HEK293 (cell line): ENCODE data around the gene ANKFN1.

Experiments
- CTCF ChIA-PET: fragments of 350-600 bp; formaldehyde crosslinking; extraction: SDS; loops from one replicate; lab custom pipeline; 2021; ENCODE audit warnings: antibody characterized with exemption; lab: Yijun Ruan, JAX
- POLR2A ChIA-PET: fragments of 300-600 bp; formaldehyde crosslinking; extraction: SDS; loops from one replicate; lab custom pipeline; 2020; ENCODE audit warnings: antibody characterized with exemption, inconsistent platforms; lab: Yijun Ruan, JAX
- H3K27ac ChIP-seq: fragments of 200-500 bp; sonication (Bioruptor generic); 2 replicates; pipeline ENCODE4 v1.5.1; 2014; ENCODE audit warnings: low read depth, low read length, control low read depth, inconsistent platforms; ENCODE audit errors: extremely low read depth
- H3K36me3 ChIP-seq, 2 experiments: fragments of 200-500 bp in 1 of 2; sonication (Bioruptor generic) in 1 of 2; 1 replicate in 1 of 2; 2 replicates in 1 of 2; pipeline ENCODE4 v1.5.1; 2014 to 2017; ENCODE audit warnings: inconsistent platforms in 2 of 2, low read length in 2 of 2; ENCODE audit not compliant: control insufficient read depth in 2 of 2, insufficient read depth in 1 of 2
- H3K4me1 ChIP-seq: fragments of 200-500 bp; sonication (Bioruptor generic); 2 replicates; pipeline ENCODE4 v1.5.1; 2014; ENCODE audit warnings: mild to moderate bottlenecking, low read length, inconsistent platforms; ENCODE audit not compliant: control insufficient read depth, insufficient read depth
- H3K4me3 ChIP-seq: 2 replicates; pipeline ENCODE4 v1.5.1; 2011; ENCODE audit warnings: low read depth, mild to moderate bottlenecking, control low read depth, low read length, moderate library complexity
- H3K9me3 ChIP-seq: fragments of 200-500 bp; sonication (Bioruptor generic); 2 replicates; pipeline ENCODE4 v1.5.1; 2014; ENCODE audit warnings: low read depth, low read length, inconsistent platforms; ENCODE audit not compliant: control insufficient read depth, insufficient read depth
- GLI2 ChIP-seq: fragments of 450-650 bp; formaldehyde crosslinking; IDR thresholded peaks from 2 replicates; pipeline ENCODE4; 2017; ENCODE audit warnings: missing biosample characterization, missing genetic modification characterization, low read depth, borderline replicate concordance
- HIC1 ChIP-seq: fragments of 450-650 bp; formaldehyde crosslinking; IDR thresholded peaks from 2 replicates; pipeline ENCODE4 v1.5.1; 2016; ENCODE audit warnings: missing biosample characterization, missing genetic modification characterization
- RBAK ChIP-seq: fragments of 450-650 bp; formaldehyde crosslinking; IDR thresholded peaks from 2 replicates; pipeline ENCODE4 v1.5.1; 2016; ENCODE audit warnings: missing biosample characterization, missing genetic modification characterization
- REST ChIP-seq: fragments of 450-650 bp; formaldehyde crosslinking; IDR thresholded peaks from 2 replicates; pipeline ENCODE4 v1.5.1; 2016; ENCODE audit warnings: missing biosample characterization, missing genetic modification characterization
- SCRT2 ChIP-seq: fragments of 450-650 bp; formaldehyde crosslinking; IDR thresholded peaks from 2 replicates; pipeline ENCODE4 v1.5.1; 2016; ENCODE audit warnings: missing biosample characterization, missing genetic modification characterization
- ZBTB49 ChIP-seq: fragments of 450-650 bp; formaldehyde crosslinking; IDR thresholded peaks from 2 replicates; pipeline ENCODE4 v1.5.1; 2016; ENCODE audit warnings: missing biosample characterization, missing genetic modification characterization, low read depth
- ZNF121 ChIP-seq: fragments of 450-650 bp; formaldehyde crosslinking; IDR thresholded peaks from 2 replicates; pipeline ENCODE4 v1.5.1; 2016; ENCODE audit warnings: missing biosample characterization, missing genetic modification characterization
- ZNF211 ChIP-seq: fragments of 450-650 bp; formaldehyde crosslinking; IDR thresholded peaks from 2 replicates; pipeline ENCODE4 v1.5.1; 2016; ENCODE audit warnings: low read depth, missing biosample characterization, missing genetic modification characterization
- ZNF311 ChIP-seq: fragments of 450-650 bp; formaldehyde crosslinking; IDR thresholded peaks from 2 replicates; pipeline ENCODE4 v1.5.1; 2017; ENCODE audit warnings: missing biosample characterization, missing genetic modification characterization, borderline replicate concordance
- ZNF398 ChIP-seq: fragments of 450-650 bp; formaldehyde crosslinking; IDR thresholded peaks from 2 replicates; pipeline ENCODE4 v1.5.1; 2017; ENCODE audit warnings: missing biosample characterization, missing genetic modification characterization
- ZNF626 ChIP-seq: fragments of 450-650 bp; sonication (Bioruptor Pico); formaldehyde crosslinking; IDR thresholded peaks from 2 replicates; pipeline ENCODE4 v1.5.1; 2018; ENCODE audit warnings: missing biosample characterization, missing genetic modification characterization, inconsistent platforms
- ZNF664 ChIP-seq: fragments of 450-650 bp; formaldehyde crosslinking; IDR thresholded peaks from 2 replicates; pipeline ENCODE4 v1.5.1; 2016; ENCODE audit warnings: missing biosample characterization, missing genetic modification characterization
- ZNF792 ChIP-seq: fragments of 450-650 bp; formaldehyde crosslinking; IDR thresholded peaks from 2 replicates; pipeline ENCODE4 v1.5.1; 2016; ENCODE audit warnings: missing biosample characterization, missing genetic modification characterization
- ZSCAN18 ChIP-seq: fragments of 450-650 bp; formaldehyde crosslinking; IDR thresholded peaks from 2 replicates; pipeline ENCODE4 v1.5.1; 2016; ENCODE audit warnings: missing biosample characterization, missing genetic modification characterization
- TF ChIP-seq, protein P1 (sequence below): fragments of 450-650 bp; formaldehyde crosslinking; IDR thresholded peaks from 2 replicates; pipeline ENCODE4 v1.5.1; 2016; ENCODE audit warnings: missing biosample characterization, missing genetic modification characterization

ANKFN1 gene

DNA sequence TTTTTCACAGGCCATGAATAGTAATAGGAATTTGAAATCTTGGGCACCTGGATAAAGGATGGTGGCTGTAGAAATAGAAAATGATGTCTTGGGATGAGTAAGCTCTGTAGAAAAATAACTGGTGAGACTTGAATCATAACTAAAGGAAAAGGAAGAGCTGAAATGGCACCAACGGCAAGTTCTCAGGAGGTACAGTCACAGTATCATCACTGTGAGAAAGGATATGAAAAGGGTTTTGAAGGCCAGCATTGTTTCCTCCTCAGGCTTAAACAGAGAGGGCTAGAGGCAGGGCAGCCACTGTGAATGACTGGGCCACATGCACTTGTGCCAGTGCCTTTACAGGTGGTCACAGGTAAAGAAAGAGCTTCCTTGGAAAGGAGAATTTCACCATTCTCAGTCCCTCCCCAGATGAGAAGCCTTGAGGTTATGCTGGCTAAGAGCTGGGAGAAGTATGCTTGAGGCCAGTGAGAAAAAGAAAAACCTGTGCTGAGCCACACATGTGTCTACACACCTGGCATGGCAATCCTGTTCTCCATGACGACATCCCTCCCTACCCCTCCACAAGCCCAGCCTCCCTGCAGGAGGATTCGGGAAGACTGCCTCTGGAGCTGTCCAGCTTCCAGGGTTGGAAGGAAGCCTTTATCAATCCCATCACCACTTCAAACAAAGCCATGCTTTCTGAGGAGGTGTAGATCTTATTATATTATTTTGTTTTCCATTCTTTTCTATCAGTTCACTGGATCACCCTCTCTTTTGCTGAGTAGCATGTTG lies 3.8 kb upstream of the ANKFN1 start:
- POLR2A ChIA-PET: no interaction called here
- H3K36me3 ChIP-seq: no peaks in the 10 kb centered on the region
- TF ChIP-seq HIC1 (no peak), REST (tag by site-specific recombination) (peak; percentile 51; the same call in 1 of the 2 replicates), ZNF121 (tag by site-specific recombination) (no peak)
- H3K4me3 ChIP-seq: no peak overlapping the region
- 0 out of 2 replicates have a peak, but pooled peaks cover 1% of the 10 kb centered on the region for H3K4me1 ChIP-seq
- CTCF ChIA-PET: interaction anchor here (0.6 to 1.4 kb wide), 2 partner anchors 9 to 974 kb away, joined by 3 to 4 read pairs; no protein-coding TSS in a partner anchor
- no peaks in the 10 kb centered on the region for H3K9me3 ChIP-seq
- H3K27ac ChIP-seq: no peak overlapping the region

DNA sequence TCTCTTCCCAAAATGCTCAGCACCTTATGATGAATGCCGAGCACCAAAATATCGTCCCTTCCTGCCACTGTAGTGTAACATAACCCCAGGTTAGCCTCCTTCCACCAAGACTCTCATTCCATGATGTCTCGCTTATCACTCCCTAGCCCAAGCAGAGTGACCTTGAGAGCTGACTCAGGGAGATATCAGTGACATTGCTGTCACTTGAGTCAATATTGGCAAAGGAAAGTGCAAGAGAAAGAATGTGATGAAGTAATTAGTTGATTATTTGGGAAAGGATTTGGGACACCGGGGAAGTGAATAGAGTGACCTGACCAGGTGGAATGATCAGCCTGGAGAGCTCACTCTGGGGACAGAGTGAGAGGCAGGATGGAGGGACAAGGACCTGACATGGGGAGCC lies 2.6 kb upstream of the ANKFN1 start:
- Histone ChIP-seq H3K9me3 (no peaks in the 10 kb centered on the region), H3K4me3 (no peak overlapping the region), H3K27ac (no peak overlapping the region), H3K4me1 (no peaks in the 10 kb centered on the region), H3K36me3 (no peaks in the 10 kb centered on the region)
- ChIA-PET CTCF (interaction anchor here (1.0 kb wide), 1 partner anchor 24 kb away, joined by 3 read pairs; no protein-coding TSS in a partner anchor), POLR2A (no interaction called here)
- TF ChIP-seq HIC1 (no peak), ZNF792 (tag by site-specific recombination) (no peak), ZNF626 (tag by site-specific recombination) (no peak), ZNF211 (tag by site-specific recombination) (no peak), GLI2 (tag by site-specific recombination) (no peak), ZBTB49 (tag by site-specific recombination) (no peak), ZNF664 (no peak), RBAK (no peak), ZNF311 (tag by site-specific recombination) (no peak), ZSCAN18 (tag by site-specific recombination) (no peak), SCRT2 (tag by site-specific recombination) (no peak), ZNF398 (tag by site-specific recombination) (no peak)
- TF ChIP-seq, protein P1, sequence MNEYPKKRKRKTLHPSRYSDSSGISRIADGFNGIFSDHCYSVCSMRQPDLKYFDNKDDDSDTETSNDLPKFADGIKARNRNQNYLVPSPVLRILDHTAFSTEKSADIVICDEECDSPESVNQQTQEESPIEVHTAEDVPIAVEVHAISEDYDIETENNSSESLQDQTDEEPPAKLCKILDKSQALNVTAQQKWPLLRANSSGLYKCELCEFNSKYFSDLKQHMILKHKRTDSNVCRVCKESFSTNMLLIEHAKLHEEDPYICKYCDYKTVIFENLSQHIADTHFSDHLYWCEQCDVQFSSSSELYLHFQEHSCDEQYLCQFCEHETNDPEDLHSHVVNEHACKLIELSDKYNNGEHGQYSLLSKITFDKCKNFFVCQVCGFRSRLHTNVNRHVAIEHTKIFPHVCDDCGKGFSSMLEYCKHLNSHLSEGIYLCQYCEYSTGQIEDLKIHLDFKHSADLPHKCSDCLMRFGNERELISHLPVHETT (tag by site-specific recombination): no peak
